CD4-positive, alpha-beta T cell treated with Interleukin-10 for 1 hour (primary cell): ENCODE results near the gene TTC17.

ENCODE experiments used
- DNase-seq: peaks from one replicate; pipeline ENCODE4 v3.0.0-alpha.2; 2020

The TTC17 gene

GRCh38 chr11:43486141-43486540, 127.4 kb downstream of the TTC17 start:
- no peak for DNase-seq

DNA sequence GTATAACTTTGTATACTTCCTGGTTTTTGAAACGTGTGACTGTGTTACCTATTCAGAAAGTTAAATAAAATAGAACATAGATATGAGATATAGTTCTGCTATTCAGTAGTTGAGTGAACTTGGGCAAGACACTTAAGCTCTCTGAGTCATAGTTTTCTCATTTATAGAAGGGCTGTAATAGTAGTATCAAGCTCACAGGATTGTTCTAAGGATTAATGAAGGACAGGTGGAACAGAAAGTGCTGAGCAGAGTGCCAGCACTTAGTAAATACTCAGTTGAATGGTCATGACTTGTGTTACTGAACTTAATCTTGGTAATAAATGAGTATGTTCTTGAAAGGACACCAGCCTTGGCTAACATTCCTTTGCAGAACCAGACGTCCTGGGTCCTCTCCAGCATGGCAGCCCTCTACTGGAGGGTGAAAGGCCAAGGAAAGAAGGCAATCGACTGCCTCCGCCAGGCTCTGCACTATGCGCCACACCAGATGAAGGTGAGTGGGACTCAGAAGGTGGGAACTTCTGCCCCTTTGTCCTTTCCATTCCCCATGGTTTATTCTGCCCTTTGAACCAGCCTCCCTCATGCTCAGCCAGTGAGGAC, 131.2 kb downstream of the TTC17 start:
- no peak for DNase-seq

DNA sequence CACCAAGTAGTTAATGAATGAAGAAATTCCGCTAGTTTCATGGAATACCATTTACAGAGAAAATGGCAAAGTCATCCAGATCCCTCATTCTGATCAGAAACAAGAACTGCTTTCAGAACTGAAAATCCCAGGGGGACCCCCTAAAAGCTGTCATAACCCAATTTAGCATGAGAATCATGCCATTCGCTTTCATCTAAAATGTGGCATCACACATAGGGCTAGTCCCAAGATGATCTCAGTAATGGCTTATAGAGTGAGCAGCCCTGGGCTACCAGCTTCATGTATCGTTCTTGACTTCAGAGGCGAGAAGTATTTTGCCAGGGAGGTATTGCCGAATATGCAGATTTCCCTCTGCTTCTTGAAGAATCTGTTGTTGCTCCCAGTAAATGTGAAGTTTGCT, 134.0 kb downstream of the TTC17 start:
- no peak for DNase-seq

- DNase-seq, result no peak
Observed at GRCh38 chr11:43493431-43493830, 134.7 kb downstream of the TTC17 start.

DNA sequence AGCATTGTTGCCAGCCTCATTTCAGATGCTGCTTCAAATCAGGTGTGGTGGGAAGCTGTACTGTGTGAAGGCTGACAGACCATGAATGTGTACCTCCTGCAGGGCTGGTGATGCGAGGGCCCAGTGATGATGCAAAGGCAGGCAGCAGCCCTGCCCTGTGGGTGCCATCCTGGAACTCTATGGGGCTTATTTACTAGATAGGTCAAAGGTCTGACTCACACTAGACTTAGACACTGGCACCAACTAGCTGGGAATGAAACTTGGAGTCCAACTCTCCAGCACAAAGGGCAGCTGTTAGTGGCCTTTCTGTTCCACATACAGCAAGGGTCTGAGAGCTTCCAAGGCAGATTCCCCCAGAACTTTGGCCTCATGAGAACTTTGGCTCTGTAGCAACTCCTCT, 138.4 kb downstream of the TTC17 start:
- DNase-seq, result no peak

DNA sequence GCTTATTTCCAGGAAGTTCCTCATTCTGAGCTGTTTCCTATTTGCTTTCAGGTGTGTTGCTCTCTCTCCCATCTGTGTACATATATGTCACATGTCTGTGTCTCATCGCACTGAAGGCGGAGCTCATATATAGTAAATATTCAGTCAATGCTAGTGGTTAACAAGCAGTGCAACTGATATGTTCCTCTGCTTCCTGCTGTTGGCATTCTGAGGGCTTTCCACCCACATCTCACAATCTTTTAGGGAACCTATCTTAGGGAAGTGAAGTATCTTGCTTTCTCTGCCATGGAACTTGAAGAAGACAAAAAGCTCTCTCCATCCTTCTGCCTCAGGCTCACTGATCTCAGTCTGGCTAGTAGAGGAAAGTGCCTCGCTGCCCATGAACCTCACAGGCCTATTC, 139.8 kb downstream of the TTC17 start:
- no peak for DNase-seq

DNA sequence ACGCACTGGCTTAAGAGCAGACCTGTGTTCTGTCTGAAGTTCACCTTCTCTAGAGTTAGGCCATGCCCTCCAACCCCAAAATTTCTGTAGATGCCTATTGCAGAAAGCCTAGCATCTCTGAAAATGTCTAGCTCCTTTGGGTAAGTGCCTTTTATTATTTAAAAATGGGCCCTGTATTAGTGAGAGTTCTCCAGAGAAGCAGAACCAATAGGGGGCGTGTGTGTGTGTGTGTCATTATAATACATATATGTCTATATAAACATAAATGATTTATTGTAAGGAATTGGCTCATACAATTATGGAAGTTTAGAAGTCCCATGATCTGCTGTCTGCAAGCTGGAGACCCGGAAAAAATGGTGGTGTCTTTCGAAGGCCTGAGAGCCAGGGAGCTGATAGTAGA, 144.7 kb downstream of the TTC17 start:
- no peak for DNase-seq

DNA sequence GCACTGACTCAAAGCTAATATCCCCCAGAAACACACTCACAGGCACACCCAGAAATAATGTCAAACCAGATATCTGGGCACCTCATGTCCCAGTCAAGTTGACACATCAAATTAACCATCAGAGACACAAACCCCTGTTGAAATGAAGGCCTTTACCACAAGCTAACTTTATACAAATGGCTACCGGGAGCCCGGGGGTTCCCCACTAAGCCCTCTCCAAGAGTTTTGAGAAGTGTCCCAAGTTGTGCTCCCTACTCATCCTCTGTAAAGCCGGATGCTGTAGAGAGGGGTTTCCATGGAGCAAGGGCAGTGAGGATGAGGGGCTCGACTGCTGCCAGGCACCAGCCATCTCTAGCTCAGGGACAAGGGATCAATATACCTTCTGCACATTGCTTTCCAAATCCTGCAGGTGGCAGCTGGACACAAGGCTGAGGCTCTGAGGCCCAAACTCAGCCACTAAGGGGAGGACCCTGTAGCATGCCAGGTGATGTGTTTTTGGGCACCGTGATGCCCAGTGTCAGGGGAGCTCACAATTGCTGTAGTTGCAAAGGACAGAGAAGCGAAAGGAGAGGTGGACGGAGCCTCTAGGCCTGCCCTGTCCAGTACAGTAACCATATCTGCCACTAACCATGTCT, 145.7 kb downstream of the TTC17 start:
- DNase-seq, result no peak

- no peak for DNase-seq
Observed at GRCh38 chr11:43505171-43505570, 146.5 kb downstream of the TTC17 start.

- no peak for DNase-seq
Observed at GRCh38 chr11:43507171-43507570, 148.5 kb downstream of the TTC17 start.

- DNase-seq, result no peak
Observed at GRCh38 chr11:43508511-43508918, 149.8 kb downstream of the TTC17 start.

DNA sequence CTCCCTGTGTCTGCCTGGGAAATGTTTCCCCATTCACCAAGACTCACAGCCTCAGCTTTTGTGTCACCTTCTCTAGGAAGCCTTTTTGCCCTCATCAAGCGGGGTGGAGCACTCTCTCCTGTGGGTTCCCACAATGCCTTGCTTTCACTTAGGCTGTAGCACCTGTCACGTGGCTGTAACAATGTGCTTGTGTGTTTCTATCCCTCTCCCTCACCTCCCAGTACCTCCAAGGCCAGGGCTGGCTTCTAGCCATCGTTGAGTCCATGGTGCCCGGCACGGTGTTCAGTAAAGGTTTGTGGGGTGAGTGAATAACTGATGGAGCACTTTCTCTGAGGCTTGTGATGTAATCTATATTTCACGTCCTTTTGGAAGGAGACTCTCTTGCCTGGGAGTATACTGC, 153.2 kb downstream of the TTC17 start:
- DNase-seq, result no peak

DNA sequence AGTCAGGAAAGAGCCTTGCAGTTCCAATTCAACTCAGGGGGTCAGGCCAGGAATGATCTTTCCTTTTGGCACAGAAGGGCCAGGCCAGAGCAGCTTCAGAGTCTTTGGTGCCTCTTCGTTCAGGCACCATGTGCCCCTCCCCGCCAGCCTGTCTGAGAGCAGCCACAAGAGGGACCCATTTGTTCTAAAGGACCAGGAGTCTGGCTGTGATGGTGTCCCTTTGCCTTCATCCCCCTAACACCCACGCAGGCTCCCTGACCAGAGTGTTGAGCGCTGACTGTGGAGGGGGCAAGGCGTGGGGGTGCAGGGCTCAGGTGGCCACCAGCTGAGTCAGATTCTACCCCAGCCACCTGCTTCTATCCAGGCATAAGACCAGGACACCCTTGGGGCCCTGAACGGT, 156.4 kb downstream of the TTC17 start:
- DNase-seq, result no peak

DNA sequence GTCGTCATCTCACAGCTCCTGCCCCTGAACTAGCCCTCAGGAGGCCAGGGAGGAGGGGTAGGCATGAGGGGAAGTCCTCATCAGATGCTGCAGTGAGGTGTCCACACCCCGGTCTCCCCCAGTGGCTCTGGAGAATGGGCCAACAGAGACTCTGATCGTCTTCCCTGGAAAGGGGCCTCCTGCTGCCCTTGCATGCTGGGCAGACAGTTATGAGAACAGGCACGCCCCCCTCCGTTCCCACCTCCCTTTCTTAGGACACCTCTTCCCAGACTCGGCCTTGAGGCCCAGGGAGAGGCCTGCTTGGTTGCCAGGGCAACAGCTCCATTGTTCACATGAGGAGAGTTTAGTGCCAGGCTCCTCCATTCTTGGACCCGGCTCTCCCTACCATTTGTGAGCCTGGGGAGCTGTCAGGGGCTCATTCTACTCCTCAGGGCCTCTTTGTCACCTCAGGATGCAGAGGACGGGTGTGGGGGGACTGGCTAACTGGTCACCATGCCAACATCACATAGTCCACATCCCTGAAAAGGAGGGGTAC, 157.7 kb downstream of the TTC17 start:
- no peak for DNase-seq

DNA sequence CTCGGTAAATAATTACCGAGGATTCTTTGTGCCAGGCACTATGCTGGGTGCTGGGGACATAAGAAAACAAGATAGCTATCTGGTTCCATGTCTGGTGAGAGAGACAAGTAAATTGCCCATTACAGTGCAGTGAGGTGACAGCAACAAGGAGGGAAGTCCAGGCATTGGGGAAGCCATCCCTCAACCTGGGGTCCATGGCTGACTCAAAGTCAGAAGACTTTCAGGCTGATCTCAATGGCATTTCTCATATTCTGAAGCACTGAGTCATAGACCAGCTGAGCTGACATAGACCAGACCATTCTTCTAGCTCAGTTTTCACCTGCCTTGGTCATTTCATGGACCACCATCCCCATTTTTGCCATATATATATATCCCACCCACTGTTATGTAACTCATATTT, 158.8 kb downstream of the TTC17 start:
- DNase-seq, result no peak

GRCh38 chr11:43518408-43519160, 159.9 kb downstream of the TTC17 start:
- no peak for DNase-seq

GRCh38 chr11:43521471-43521870, 162.8 kb downstream of the TTC17 start:
- no peak for DNase-seq

- no peak for DNase-seq
Observed at GRCh38 chr11:43523632-43524031, 164.9 kb downstream of the TTC17 start.

GRCh38 chr11:43532041-43532440, 173.3 kb downstream of the TTC17 start:
- no peak for DNase-seq

DNA sequence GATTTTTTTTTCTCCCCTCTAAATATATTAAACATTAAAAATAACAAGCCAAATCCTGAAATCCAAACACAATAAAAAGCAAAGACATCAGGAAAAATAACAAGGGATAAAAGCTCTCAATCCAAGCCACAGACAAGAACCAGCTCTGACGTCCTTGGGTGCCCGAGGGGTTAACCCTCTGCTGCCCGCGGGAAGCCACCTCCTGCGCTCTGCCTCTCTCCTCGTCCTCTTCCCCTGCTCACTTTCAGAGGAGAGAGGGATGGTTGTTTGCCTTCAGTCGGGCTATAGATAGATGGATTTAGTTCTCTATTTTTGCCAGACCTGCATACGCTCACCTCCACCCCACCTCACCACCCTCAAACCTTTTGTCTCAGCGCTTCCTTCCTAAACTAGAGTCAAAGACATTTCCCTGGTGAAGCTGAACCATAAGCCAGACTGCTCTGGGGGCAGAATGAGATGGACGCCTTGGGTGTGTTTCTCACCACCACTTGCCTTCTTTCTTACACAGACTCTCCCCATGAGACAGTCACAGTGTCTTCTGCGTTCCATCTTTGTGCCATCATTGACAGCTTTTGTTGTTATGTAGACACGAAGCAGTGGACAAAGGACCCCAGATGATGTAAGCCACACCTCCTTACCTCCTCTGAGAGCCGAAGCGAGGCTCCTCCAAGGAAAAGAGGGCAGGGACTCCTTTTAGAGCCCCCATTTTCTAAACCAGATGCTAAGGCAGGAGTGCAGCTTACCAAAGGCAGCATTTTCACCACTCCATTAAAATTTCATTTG, 179.3 kb downstream of the TTC17 start:
- DNase-seq, result no peak

DNA sequence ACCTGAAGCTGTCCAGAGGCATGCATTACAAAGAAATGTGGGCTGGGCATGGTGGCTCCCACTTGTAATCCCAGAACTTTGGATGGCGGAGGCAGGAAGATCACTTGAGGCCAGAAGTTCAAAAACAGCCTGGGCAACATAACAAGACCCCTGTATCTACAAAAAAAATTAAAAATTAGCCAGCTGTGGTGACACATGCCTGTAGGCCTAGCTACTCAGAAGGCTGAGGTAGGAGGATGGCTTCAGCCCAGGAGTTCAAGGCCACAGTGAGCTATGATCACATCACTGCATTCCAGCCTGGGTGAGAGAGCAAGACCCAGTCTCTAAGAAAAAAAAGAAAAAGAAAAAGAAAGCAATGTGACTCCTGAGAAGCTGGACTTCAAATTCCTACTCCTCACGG, 183.3 kb downstream of the TTC17 start:
- DNase-seq, result no peak

GRCh38 chr11:43542750-43543712, 184.3 kb downstream of the TTC17 start:
- DNase-seq, result no peak
